A549 (cell line): ENCODE data around the gene CCDC138. TPM values are rescaled to one million over a fixed set of nuclear protein-coding genes. Genes with fewer than 3 reads are reported as not detected.
A peak's percentile ranks its signal among the peaks of the same experiment; 100 is the strongest.

Experiments
- ATAC-seq, 2 experiments: fragments of 200-7000 bp in 1 of 2; fragments of >200 bp in 1 of 2; cut with Nextera tagmentation in 1 of 2; cut with Tn5 transposase in 1 of 2; 3 replicates each; pipeline versions ENCODE4 v1.8.0 to v1.9.1; 2018 to 2020; ENCODE audit warnings: mild to moderate bottlenecking in 1 of 2, moderate library complexity in 1 of 2
- CTCF ChIA-PET: fragments of 300-600 bp; sonication (Branson Sonifier 250); formaldehyde crosslinking; extraction: SDS; loops from one replicate; lab custom pipeline; 2021; ENCODE audit warnings: antibody characterized with exemption, inconsistent platforms; lab: Yijun Ruan, JAX
- POLR2A ChIA-PET: fragments of 350-600 bp; formaldehyde crosslinking; extraction: SDS; loops from one replicate; lab custom pipeline; 2021; ENCODE audit warnings: antibody characterized with exemption, inconsistent platforms; lab: Yijun Ruan, JAX
- DNase-seq, 2 experiments: peaks; one replicate each; pipeline versions ENCODE4 v3.0.0 to v3.0.0-alpha.2; 2011 to 2016; ENCODE audit warnings: low read depth in 1 of 2, low spot score in 1 of 2
- FAIRE-seq: peaks from 2 replicates; lab custom pipeline; 2011; peaks lifted over from hg19 to GRCh38; lab: Jason Lieb, UNC
- H3K27ac ChIP-seq, 2 experiments: fragments of >200 bp; sonication (Bioruptor Twin); formaldehyde crosslinking; 3 replicates each; pipeline ENCODE4 v1.5.1; 2016 to 2017
- H3K4me1 ChIP-seq: fragments of >200 bp; sonication (Bioruptor Twin); formaldehyde crosslinking; 3 replicates; pipeline ENCODE4 v1.6.1; 2016
- H3K4me2 ChIP-seq: fragments of >200 bp; sonication (Bioruptor Twin); formaldehyde crosslinking; 3 replicates; pipeline ENCODE4 v1.6.1; 2016
- H3K4me3 ChIP-seq: fragments of >200 bp; sonication (Bioruptor Twin); formaldehyde crosslinking; 3 replicates; pipeline ENCODE4 v1.5.1; 2016
- H3K9me3 ChIP-seq: fragments of >200 bp; sonication (Bioruptor Twin); formaldehyde crosslinking; 3 replicates; pipeline ENCODE4 v1.6.1; 2016
- EP300 ChIP-seq, 2 experiments: fragments of >200 bp; sonication (Bioruptor Twin); formaldehyde crosslinking; IDR thresholded peaks; 2 replicates in 1 of 2; 3 replicates in 1 of 2; pipeline ENCODE4 v1.6.1; 2016 to 2017
- FOSB ChIP-seq: fragments of 250-450 bp; sonication (Bioruptor Pico); IDR thresholded peaks from 2 replicates; pipeline ENCODE4 v1.5.0; 2020; ENCODE audit warnings: mild to moderate bottlenecking, moderate library complexity
- FOSL2 ChIP-seq, 2 experiments: fragments of 450-650 bp in 1 of 2; fragments of >200 bp in 1 of 2; sonication (Bioruptor Twin) in 1 of 2; formaldehyde crosslinking; IDR thresholded peaks; 2 replicates each; pipeline versions ENCODE4 v1.5.0 to v1.6.1; 2016 to 2020; ENCODE audit warnings: mild to moderate bottlenecking in 1 of 2, moderate library complexity in 1 of 2
- FOXS1 ChIP-seq: fragments of 250-450 bp; sonication (Bioruptor Pico); IDR thresholded peaks from 2 replicates; pipeline ENCODE4 v1.5.0; 2020; ENCODE audit warnings: mild to moderate bottlenecking, moderate library complexity
- HDAC2 ChIP-seq: fragments of 200-600 bp; sonication (generic); IDR thresholded peaks from 2 replicates; pipeline ENCODE4 v1.6.1; 2016
- KDM5A ChIP-seq: fragments of 200-600 bp; sonication (generic); IDR thresholded peaks from 2 replicates; pipeline ENCODE4 v1.6.1; 2016; ENCODE audit warnings: antibody characterized with exemption, mild to moderate bottlenecking
- MAZ ChIP-seq: fragments of 150-350 bp; IDR thresholded peaks from 2 replicates; pipeline ENCODE4 v1.6.1; 2014; ENCODE audit warnings: antibody characterized with exemption, low read depth, low read length, borderline replicate concordance
- NFE2L2 ChIP-seq: fragments of 150-350 bp; conservative IDR thresholded peaks from 2 replicates; pipeline ENCODE4 v1.6.1; 2014; ENCODE audit warnings: low read length
- NPAS2 ChIP-seq: fragments of 250-450 bp; sonication (Bioruptor Pico); IDR thresholded peaks from 2 replicates; pipeline ENCODE4 v1.8.0; 2022; ENCODE audit warnings: mild to moderate bottlenecking, moderate library complexity, borderline replicate concordance
- NR3C1 ChIP-seq: fragments of >200 bp; sonication (Bioruptor Twin); formaldehyde crosslinking; IDR thresholded peaks from 3 replicates; pipeline ENCODE4 v1.6.1; 2017
- POLR2A ChIP-seq: IDR thresholded peaks from 2 replicates; pipeline ENCODE4 v1.6.1; 2012; ENCODE audit warnings: mild to moderate bottlenecking, low read length
- RARB ChIP-seq: fragments of 250-450 bp; sonication (Bioruptor Pico); IDR thresholded peaks from 2 replicates; pipeline ENCODE4 v1.8.0; 2021; ENCODE audit warnings: mild to moderate bottlenecking, moderate library complexity
- RNF2 ChIP-seq: fragments of 200-600 bp; sonication (generic); IDR thresholded peaks from 2 replicates; pipeline ENCODE4 v1.6.1; 2016; ENCODE audit warnings: low read depth, mild to moderate bottlenecking, antibody characterized with exemption, moderate library complexity, borderline replicate concordance
- SREBF2 ChIP-seq: fragments of 450-650 bp; IDR thresholded peaks from 2 replicates; pipeline ENCODE4 v1.6.1; 2014; ENCODE audit warnings: mild to moderate bottlenecking, moderate library complexity
- ZC3H11A ChIP-seq: fragments of 450-650 bp; IDR thresholded peaks from 2 replicates; pipeline ENCODE4 v1.6.1; 2014; ENCODE audit warnings: antibody characterized with exemption, mild to moderate bottlenecking
- ZFP36 ChIP-seq: fragments of 450-650 bp; IDR thresholded peaks from 2 replicates; pipeline ENCODE4 v1.6.1; 2014; ENCODE audit warnings: borderline replicate concordance; ENCODE audit not compliant: partially characterized antibody
- WGBS: methylation state at CpG from one replicate; pipeline ENCODE4 v1.1.6; 2017; ENCODE audit errors: missing lambda C conversion rate; 5-methylcytosine and 5-hydroxymethylcytosine counted together
- polyA plus RNA-seq, 4 experiments: library from polyadenylated mRNA; depleted of rRNA in 3 of 4; stranded (reverse); fragments of >200 nt; fragmentation: RNase III in 1 of 4; extraction: RNeasy Plus Mini Kit Qiagen cat#74134 plus additional on column Dnase treatment in 1 of 4; gene quantifications; 2 replicates in 3 of 4; 3 replicates in 1 of 4; pipeline ENCODE4 v1.2.3, GENCODE V29; 2011 to 2017
- TF ChIP-seq, protein P1 (sequence below): IDR thresholded peaks from 2 replicates; pipeline ENCODE4 v1.6.1; 2012; ENCODE audit warnings: low read depth, borderline replicate concordance
- TF ChIP-seq, protein P2 (sequence below): fragments of >200 bp; sonication (Bioruptor Twin); formaldehyde crosslinking; IDR thresholded peaks from 3 replicates; pipeline ENCODE4 v1.5.1; 2016
- TF ChIP-seq, protein P3 (sequence below): fragments of >200 bp; sonication (Bioruptor Twin); formaldehyde crosslinking; IDR thresholded peaks from 3 replicates; pipeline ENCODE4 v1.6.1; 2016
- TF ChIP-seq, protein P4 (sequence below): fragments of 200-600 bp; sonication (generic); IDR thresholded peaks from 2 replicates; pipeline ENCODE4 v1.6.1; 2016; ENCODE audit warnings: antibody characterized with exemption, mild to moderate bottlenecking, moderate library complexity

Gene CCDC138
- polyA plus RNA-seq, 2 of the 4 experiments (the other 2 are of a cell fraction): 9.7 to 13.0 TPM

DNA sequence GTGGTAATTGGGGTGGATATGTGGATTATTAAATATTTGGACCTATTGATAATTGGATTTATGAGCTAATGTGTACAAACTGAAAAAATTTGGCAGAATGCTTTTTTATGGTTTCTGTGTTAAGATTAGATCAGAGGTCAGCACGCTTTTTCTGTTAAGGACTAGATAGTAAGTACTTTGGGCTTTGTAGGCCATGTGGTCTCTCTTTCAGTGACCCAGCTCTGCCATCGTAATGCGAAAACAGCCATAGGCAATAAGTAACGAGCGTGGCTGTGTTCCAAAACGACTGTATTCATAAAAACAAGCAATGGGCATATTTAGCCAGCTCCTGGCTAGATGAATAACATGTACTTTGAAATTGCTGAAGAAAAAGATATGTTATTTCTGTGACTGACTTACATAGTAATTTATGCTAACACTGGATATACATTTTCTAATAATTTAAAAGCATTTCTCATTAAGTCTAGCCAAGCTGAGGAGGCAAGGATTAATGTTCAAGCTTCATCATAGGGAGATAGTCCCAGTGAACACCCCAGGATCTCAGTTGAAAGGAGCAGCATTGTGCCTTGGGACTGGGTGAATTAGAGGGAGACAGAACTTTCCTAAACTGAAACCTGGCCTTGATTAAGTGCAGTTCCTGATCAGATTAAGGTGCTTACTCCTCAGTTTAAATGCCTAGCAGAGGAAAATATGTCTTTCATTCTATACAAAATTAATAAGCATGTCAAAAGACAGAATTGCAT is 20.0 kb downstream of the CCDC138 start:
- no peak for DNase-seq
- 83% methylated on average over 6 of the region's 6 CpGs for whole genome bisulfite sequencing
- H3K27ac ChIP-seq: no peak overlapping the region
- no peak overlapping the region for H3K4me3 ChIP-seq
- ATAC-seq: no peak
- POLR2A ChIA-PET: no interaction called here
- no peaks in the 10 kb centered on the region for H3K4me1 ChIP-seq
- TF ChIP-seq EP300 (IDR thresholded peaks at IDR 0.05) (no peak), FOXS1 (CRISPR knock-in tag) (no peak), ZC3H11A (no peak), POLR2A (no peak), SREBF2 (no peak), NR3C1 (no peak), HDAC2 (no peak), NPAS2 (no peak), RNF2 (no peak), FOSL2 (IDR thresholded peaks at IDR 0.05) (no peak), FOSL2 (CRISPR knock-in tag; IDR thresholded peaks at IDR 0.05) (no peak), KDM5A (no peak), FOSB (no peak), RARB (CRISPR knock-in tag) (no peak), MAZ (no peak)
- TF ChIP-seq, protein P1, sequence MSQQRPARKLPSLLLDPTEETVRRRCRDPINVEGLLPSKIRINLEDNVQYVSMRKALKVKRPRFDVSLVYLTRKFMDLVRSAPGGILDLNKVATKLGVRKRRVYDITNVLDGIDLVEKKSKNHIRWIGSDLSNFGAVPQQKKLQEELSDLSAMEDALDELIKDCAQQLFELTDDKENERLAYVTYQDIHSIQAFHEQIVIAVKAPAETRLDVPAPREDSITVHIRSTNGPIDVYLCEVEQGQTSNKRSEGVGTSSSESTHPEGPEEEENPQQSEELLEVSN: no peak
- TF ChIP-seq, protein P2, sequence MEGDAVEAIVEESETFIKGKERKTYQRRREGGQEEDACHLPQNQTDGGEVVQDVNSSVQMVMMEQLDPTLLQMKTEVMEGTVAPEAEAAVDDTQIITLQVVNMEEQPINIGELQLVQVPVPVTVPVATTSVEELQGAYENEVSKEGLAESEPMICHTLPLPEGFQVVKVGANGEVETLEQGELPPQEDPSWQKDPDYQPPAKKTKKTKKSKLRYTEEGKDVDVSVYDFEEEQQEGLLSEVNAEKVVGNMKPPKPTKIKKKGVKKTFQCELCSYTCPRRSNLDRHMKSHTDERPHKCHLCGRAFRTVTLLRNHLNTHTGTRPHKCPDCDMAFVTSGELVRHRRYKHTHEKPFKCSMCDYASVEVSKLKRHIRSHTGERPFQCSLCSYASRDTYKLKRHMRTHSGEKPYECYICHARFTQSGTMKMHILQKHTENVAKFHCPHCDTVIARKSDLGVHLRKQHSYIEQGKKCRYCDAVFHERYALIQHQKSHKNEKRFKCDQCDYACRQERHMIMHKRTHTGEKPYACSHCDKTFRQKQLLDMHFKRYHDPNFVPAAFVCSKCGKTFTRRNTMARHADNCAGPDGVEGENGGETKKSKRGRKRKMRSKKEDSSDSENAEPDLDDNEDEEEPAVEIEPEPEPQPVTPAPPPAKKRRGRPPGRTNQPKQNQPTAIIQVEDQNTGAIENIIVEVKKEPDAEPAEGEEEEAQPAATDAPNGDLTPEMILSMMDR: no peak
- CTCF ChIA-PET: no interaction called here
- no peak overlapping the region for H3K4me2 ChIP-seq
- FAIRE-seq: no peak
- peaks cover 15% of the 10 kb centered on the region; the same call in 2 of the 3 replicates for H3K9me3 ChIP-seq

DNA sequence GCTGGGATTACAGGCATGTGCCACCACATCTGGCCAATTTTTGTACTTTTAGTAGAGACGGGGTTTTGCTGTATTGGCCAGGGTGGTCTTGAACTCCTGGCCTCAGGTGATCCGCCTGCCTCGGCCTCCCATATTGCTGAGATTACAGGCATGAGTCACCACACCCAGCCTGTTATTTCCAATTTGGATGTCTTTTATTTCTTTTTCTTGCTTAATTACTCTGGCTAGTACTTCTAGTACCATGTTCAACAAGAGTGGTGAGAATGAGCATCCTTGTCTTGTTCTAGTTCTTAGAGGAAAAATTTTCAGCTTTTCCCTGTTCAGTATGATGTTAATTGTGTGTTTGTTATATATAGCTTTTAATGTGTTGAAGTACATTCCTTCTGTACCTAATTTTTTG is 23.4 kb downstream of the CCDC138 start:
- Histone ChIP-seq H3K9me3 (peaks cover 15% of the 10 kb centered on the region; the same call in 2 of the 3 replicates), H3K27ac (no peak overlapping the region), H3K4me3 (no peak overlapping the region), H3K4me2 (no peak overlapping the region), H3K4me1 (no peaks in the 10 kb centered on the region)
- FAIRE-seq (no peak), DNase-seq (no peak), ATAC-seq (no peak)
- TF ChIP-seq, protein P3, sequence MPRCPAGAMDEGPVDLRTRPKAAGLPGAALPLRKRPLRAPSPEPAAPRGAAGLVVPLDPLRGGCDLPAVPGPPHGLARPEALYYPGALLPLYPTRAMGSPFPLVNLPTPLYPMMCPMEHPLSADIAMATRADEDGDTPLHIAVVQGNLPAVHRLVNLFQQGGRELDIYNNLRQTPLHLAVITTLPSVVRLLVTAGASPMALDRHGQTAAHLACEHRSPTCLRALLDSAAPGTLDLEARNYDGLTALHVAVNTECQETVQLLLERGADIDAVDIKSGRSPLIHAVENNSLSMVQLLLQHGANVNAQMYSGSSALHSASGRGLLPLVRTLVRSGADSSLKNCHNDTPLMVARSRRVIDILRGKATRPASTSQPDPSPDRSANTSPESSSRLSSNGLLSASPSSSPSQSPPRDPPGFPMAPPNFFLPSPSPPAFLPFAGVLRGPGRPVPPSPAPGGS: no peak
- TF ChIP-seq ZFP36 (no peak), NFE2L2 (no peak), POLR2A (no peak), FOSL2 (IDR thresholded peaks at IDR 0.05) (no peak), FOSL2 (CRISPR knock-in tag; IDR thresholded peaks at IDR 0.05) (peak; percentile 17; the same call in 1 of the 2 replicates)
- TF ChIP-seq, protein P4, sequence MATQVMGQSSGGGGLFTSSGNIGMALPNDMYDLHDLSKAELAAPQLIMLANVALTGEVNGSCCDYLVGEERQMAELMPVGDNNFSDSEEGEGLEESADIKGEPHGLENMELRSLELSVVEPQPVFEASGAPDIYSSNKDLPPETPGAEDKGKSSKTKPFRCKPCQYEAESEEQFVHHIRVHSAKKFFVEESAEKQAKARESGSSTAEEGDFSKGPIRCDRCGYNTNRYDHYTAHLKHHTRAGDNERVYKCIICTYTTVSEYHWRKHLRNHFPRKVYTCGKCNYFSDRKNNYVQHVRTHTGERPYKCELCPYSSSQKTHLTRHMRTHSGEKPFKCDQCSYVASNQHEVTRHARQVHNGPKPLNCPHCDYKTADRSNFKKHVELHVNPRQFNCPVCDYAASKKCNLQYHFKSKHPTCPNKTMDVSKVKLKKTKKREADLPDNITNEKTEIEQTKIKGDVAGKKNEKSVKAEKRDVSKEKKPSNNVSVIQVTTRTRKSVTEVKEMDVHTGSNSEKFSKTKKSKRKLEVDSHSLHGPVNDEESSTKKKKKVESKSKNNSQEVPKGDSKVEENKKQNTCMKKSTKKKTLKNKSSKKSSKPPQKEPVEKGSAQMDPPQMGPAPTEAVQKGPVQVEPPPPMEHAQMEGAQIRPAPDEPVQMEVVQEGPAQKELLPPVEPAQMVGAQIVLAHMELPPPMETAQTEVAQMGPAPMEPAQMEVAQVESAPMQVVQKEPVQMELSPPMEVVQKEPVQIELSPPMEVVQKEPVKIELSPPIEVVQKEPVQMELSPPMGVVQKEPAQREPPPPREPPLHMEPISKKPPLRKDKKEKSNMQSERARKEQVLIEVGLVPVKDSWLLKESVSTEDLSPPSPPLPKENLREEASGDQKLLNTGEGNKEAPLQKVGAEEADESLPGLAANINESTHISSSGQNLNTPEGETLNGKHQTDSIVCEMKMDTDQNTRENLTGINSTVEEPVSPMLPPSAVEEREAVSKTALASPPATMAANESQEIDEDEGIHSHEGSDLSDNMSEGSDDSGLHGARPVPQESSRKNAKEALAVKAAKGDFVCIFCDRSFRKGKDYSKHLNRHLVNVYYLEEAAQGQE: no peak
- WGBS: 94% methylated on average over 3 of the region's 3 CpGs
- ChIA-PET CTCF (no interaction called here), POLR2A (no interaction called here)
